GM12892 (cell line): ENCODE measurements around the gene OR8H2. TPM values are rescaled to one million over a fixed set of nuclear protein-coding genes. Genes with fewer than 3 reads are reported as not detected.
"Not testable (repeated sequence)": the region's sequence is repeated elsewhere in the genome, so short reads cannot be mapped to it uniquely, and the experiment has no call there.

ENCODE experiments used
- DNase-seq: peaks from one replicate; pipeline ENCODE4 v3.0.0; 2011; ENCODE audit not compliant: insufficient read length
- FAIRE-seq: peaks from 2 replicates; lab custom pipeline; 2011; peaks lifted over from hg19 to GRCh38; lab: Jason Lieb, UNC
- POLR2A ChIP-seq: IDR thresholded peaks from 2 replicates; pipeline ENCODE4 v1.6.1; 2011; ENCODE audit warnings: low read depth, low read length, control low read depth
- POLR2AphosphoS5 ChIP-seq: IDR thresholded peaks from 2 replicates; pipeline ENCODE4 v1.6.1; 2011; ENCODE audit warnings: low read depth, low read length, control low read depth
- TAF1 ChIP-seq: IDR thresholded peaks from 2 replicates; pipeline ENCODE4 v1.6.1; 2011; ENCODE audit warnings: low read depth, mild to moderate bottlenecking, control low read depth, low read length, borderline replicate concordance
- polyA plus RNA-seq: library from polyadenylated mRNA; unstranded; fragments of >200 nt; gene quantifications from one replicate; pipeline ENCODE4 v1.2.1, GENCODE V29; 2012; ENCODE audit warnings: missing spikeins, inconsistent platforms; ENCODE audit not compliant: missing spikeins

OR8H2 gene
- polyA plus RNA-seq = not detected

GRCh38 chr11:56103210-56103737 is at the start of gene OR8H2:
Gene OR8H2, plus strand, starts transcription at chr11:56103687. Its CDS starts 1,356 bp downstream, at chr11:56105043.
- FAIRE-seq = no peak
- TF ChIP-seq POLR2A = no peak
- TF ChIP-seq TAF1 = no peak
- no peak for TF ChIP-seq POLR2AphosphoS5
- DNase-seq = no peak

- FAIRE-seq, DNase-seq: not testable (repeated sequence)
Observed at GRCh38 chr11:56056366-56056765, 47.1 kb upstream of the OR8H2 start.

GRCh38 chr11:56057661-56058237 is 45.7 kb upstream of the OR8H2 start:
- not testable (repeated sequence) for DNase-seq, FAIRE-seq

GRCh38 chr11:56058260-56058780 is 45.2 kb upstream of the OR8H2 start:
- not testable (repeated sequence) for FAIRE-seq, DNase-seq

GRCh38 chr11:56066980-56067379 is 36.5 kb upstream of the OR8H2 start:
- FAIRE-seq (no peak), DNase-seq (no peak)
- TF ChIP-seq TAF1 (no peak), POLR2A (no peak), POLR2AphosphoS5 (no peak)

GRCh38 chr11:56089697-56090096 is 13.8 kb upstream of the OR8H2 start:
- FAIRE-seq (no peak), DNase-seq (no peak)
- TF ChIP-seq POLR2A (no peak), TAF1 (no peak), POLR2AphosphoS5 (no peak)

GRCh38 chr11:56093008-56093407 is 10.5 kb upstream of the OR8H2 start, which contains the start of gene OR8I2:
Gene OR8I2, plus strand, starts transcription at chr11:56093308. Its CDS starts 0 bp downstream, at chr11:56093308.
- FAIRE-seq (no peak), DNase-seq (no peak)
- TF ChIP-seq TAF1 (no peak), POLR2AphosphoS5 (no peak), POLR2A (no peak)

GRCh38 chr11:56122073-56122472 is 18.6 kb downstream of the OR8H2 start, which contains the start of gene OR8H3:
Gene OR8H3, plus strand, starts transcription at chr11:56122373. Its CDS starts 0 bp downstream, at chr11:56122373.
- TF ChIP-seq TAF1 (no peak), POLR2A (no peak), POLR2AphosphoS5 (no peak)
- DNase-seq = no peak
- FAIRE-seq = no peak

GRCh38 chr11:56140151-56140661 is 36.7 kb downstream of the OR8H2 start, which contains the start of gene OR8J3:
Gene OR8J3, minus strand, starts transcription at chr11:56140201. Its CDS starts 2,483 bp downstream, at chr11:56137718.
- TF ChIP-seq POLR2AphosphoS5 = no peak
- no peak for TF ChIP-seq TAF1
- no peak for TF ChIP-seq POLR2A
- DNase-seq = no peak
- FAIRE-seq = no peak

GRCh38 chr11:56143681-56144080 is 40.2 kb downstream of the OR8H2 start:
- DNase-seq, FAIRE-seq: not testable (repeated sequence)

- FAIRE-seq (no peak), DNase-seq (no peak)
- TF ChIP-seq TAF1 (no peak), POLR2A (no peak), POLR2AphosphoS5 (no peak)
Observed at GRCh38 chr11:56151376-56151775, 47.9 kb downstream of the OR8H2 start.

GRCh38 chr11:56152333-56152732 is 48.8 kb downstream of the OR8H2 start:
- DNase-seq (no peak), FAIRE-seq (no peak)
- TF ChIP-seq POLR2AphosphoS5 = no peak
- no peak for TF ChIP-seq TAF1
- TF ChIP-seq POLR2A = no peak
